ENCODE data around the gene FRMD4A.
"Not testable (repeated sequence)": the region's sequence is repeated elsewhere in the genome, so short reads cannot be mapped to it uniquely, and the experiment has no call there.

FRMD4A gene

GRCh38 chr10:14080795-14081194 lies 249.9 kb downstream of the FRMD4A start:
- CTCF ChIA-PET = no interaction called here
- no peak for DNase-seq (ENCODE audit: extremely low spot score)
- no peak for TF ChIP-seq ARNT (IDR thresholded peaks at IDR 0.05)
- TF ChIP-seq ZNF384 (IDR thresholded peaks at IDR 0.05) = no peak
- no peak for TF ChIP-seq ELF4 (IDR thresholded peaks at IDR 0.05)
- peak; percentile 30; the same call in 1 of the 2 replicates for TF ChIP-seq PKNOX1 (IDR thresholded peaks at IDR 0.05)
- TF ChIP-seq SP1 (IDR thresholded peaks at IDR 0.05) = no peak
- POLR2A ChIA-PET = no interaction called here

GRCh38 chr10:14077430-14077829 lies 253.3 kb downstream of the FRMD4A start:
- TF ChIP-seq HDGF (IDR thresholded peaks at IDR 0.05; ENCODE audit: borderline replicate concordance) (no peak), FOXM1 (IDR thresholded peaks at IDR 0.05; ENCODE audit: borderline replicate concordance) (no peak)
- POLR2A ChIA-PET = no interaction called here
- CTCF ChIA-PET = interaction anchor here (0.6 kb wide), 1 partner anchor 777 kb away, joined by 3 read pairs; no protein-coding TSS in a partner anchor
- no peak for DNase-seq (ENCODE audit: extremely low spot score)

- CTCF ChIA-PET = interaction anchor here (0.6 kb wide), 2 partner anchors 42 to 121 kb away, joined by 3 read pairs; no protein-coding TSS in a partner anchor
- TF ChIP-seq PKNOX1 (IDR thresholded peaks at IDR 0.05) = no peak
- TF ChIP-seq NFRKB (IDR thresholded peaks at IDR 0.05) = no peak
- TF ChIP-seq HDGF (IDR thresholded peaks at IDR 0.05; ENCODE audit: borderline replicate concordance) = no peak
- POLR2A ChIA-PET = interaction anchor here (0.9 to 1.1 kb wide), 2 partner anchors 8 to 26 kb away, joined by 3 to 4 read pairs; no protein-coding TSS in a partner anchor
- peak; percentile 57 for DNase-seq (ENCODE audit: extremely low spot score)
Observed at GRCh38 chr10:14074062-14074884, 256.5 kb downstream of the FRMD4A start.

GRCh38 chr10:14072541-14072940 lies 258.2 kb downstream of the FRMD4A start:
- no peak for DNase-seq (ENCODE audit: extremely low spot score)
- TF ChIP-seq CTBP1 (IDR thresholded peaks at IDR 0.05; ENCODE audit: borderline replicate concordance) (no peak), LEF1 (IDR thresholded peaks at IDR 0.05; ENCODE audit: borderline replicate concordance) (no peak), PKNOX1 (IDR thresholded peaks at IDR 0.05) (no peak), TARDBP (IDR thresholded peaks at IDR 0.05) (no peak), ZNF384 (IDR thresholded peaks at IDR 0.05) (no peak), L3MBTL2 (conservative IDR thresholded peaks at IDR 0.05) (no peak), FOXA1 (IDR thresholded peaks at IDR 0.05) (no peak), ARNT (IDR thresholded peaks at IDR 0.05) (no peak), SP1 (IDR thresholded peaks at IDR 0.05) (no peak), ELF4 (IDR thresholded peaks at IDR 0.05) (no peak), FOXK2 (IDR thresholded peaks at IDR 0.05) (no peak), SUZ12 (IDR thresholded peaks at IDR 0.05) (no peak), NFRKB (IDR thresholded peaks at IDR 0.05) (no peak), BHLHE40 (IDR thresholded peaks at IDR 0.05; ENCODE audit: borderline replicate concordance) (no peak), FOXM1 (IDR thresholded peaks at IDR 0.05; ENCODE audit: borderline replicate concordance) (no peak), HDGF (IDR thresholded peaks at IDR 0.05; ENCODE audit: borderline replicate concordance) (no peak)
- ChIA-PET POLR2A (no interaction called here), CTCF (interaction anchor here (1.2 kb wide), 1 partner anchor 10 kb away, joined by 3 read pairs; no protein-coding TSS in a partner anchor)

GRCh38 chr10:14071956-14072355 lies 258.8 kb downstream of the FRMD4A start:
- POLR2A ChIA-PET = no interaction called here

GRCh38 chr10:14068601-14069250 lies 262.0 kb downstream of the FRMD4A start:
- CTCF ChIA-PET = no interaction called here
- POLR2A ChIA-PET = no interaction called here

More at GRCh38 chr10:14071956-14072355, 258.8 kb downstream of the FRMD4A start:
- CTCF ChIA-PET = interaction anchor here (1.2 kb wide), 1 partner anchor 11 kb away, joined by 3 read pairs; no protein-coding TSS in a partner anchor
- no peak for DNase-seq (ENCODE audit: extremely low spot score)
- TF ChIP-seq HDGF (IDR thresholded peaks at IDR 0.05; ENCODE audit: borderline replicate concordance) (no peak), ZNF384 (IDR thresholded peaks at IDR 0.05) (no peak)

GRCh38 chr10:14067638-14068037 lies 263.1 kb downstream of the FRMD4A start:
- CTCF ChIA-PET; POLR2A ChIA-PET; DNase-seq (ENCODE audit: extremely low spot score): not testable (repeated sequence)

More at GRCh38 chr10:14068601-14069250, 262.0 kb downstream of the FRMD4A start:
- TF ChIP-seq HDGF (IDR thresholded peaks at IDR 0.05; ENCODE audit: borderline replicate concordance) (no peak), ARNT (IDR thresholded peaks at IDR 0.05) (no peak), ZNF384 (IDR thresholded peaks at IDR 0.05) (no peak), TARDBP (IDR thresholded peaks at IDR 0.05) (no peak), SUZ12 (IDR thresholded peaks at IDR 0.05) (no peak), FOXM1 (IDR thresholded peaks at IDR 0.05; ENCODE audit: borderline replicate concordance) (no peak), BHLHE40 (IDR thresholded peaks at IDR 0.05; ENCODE audit: borderline replicate concordance) (no peak), FOXK2 (IDR thresholded peaks at IDR 0.05) (no peak), SP1 (IDR thresholded peaks at IDR 0.05) (no peak), NFRKB (IDR thresholded peaks at IDR 0.05) (no peak), L3MBTL2 (conservative IDR thresholded peaks at IDR 0.05) (no peak), ELF4 (IDR thresholded peaks at IDR 0.05) (no peak), LEF1 (IDR thresholded peaks at IDR 0.05; ENCODE audit: borderline replicate concordance) (no peak), CTBP1 (IDR thresholded peaks at IDR 0.05; ENCODE audit: borderline replicate concordance) (no peak), FOXA1 (IDR thresholded peaks at IDR 0.05) (no peak), PKNOX1 (IDR thresholded peaks at IDR 0.05) (no peak)
- no peak for DNase-seq (ENCODE audit: extremely low spot score)
